H1 (cell line): ENCODE results near the gene SELENOO. TPM values are rescaled to one million over a fixed set of nuclear protein-coding genes. Genes with fewer than 3 reads are reported as not detected.

Experiments
- CTCF ChIA-PET: fragments of 300-600 bp; sonication (Branson Sonifier 250); formaldehyde crosslinking; loops from one replicate; lab custom pipeline; 2021; ENCODE audit not compliant: partially characterized antibody; lab: Charles Lee
- POLR2A ChIA-PET: fragments of 300-600 bp; sonication (Branson Sonifier 250); formaldehyde crosslinking; loops from one replicate; lab custom pipeline; 2021; ENCODE audit warnings: inconsistent platforms; ENCODE audit not compliant: partially characterized antibody; lab: Charles Lee
- DNase-seq, 2 experiments: peaks; one replicate each; pipeline versions ENCODE4 v3.0.0 to v3.0.0-alpha.2; 2010 to 2022; ENCODE audit warnings: low spot score in 2 of 2, low read depth in 1 of 2, mixed read lengths in 1 of 2
- FAIRE-seq: peaks from 2 replicates; lab custom pipeline; 2011; peaks lifted over from hg19 to GRCh38; lab: Jason Lieb, UNC
- H2AFZ ChIP-seq: 2 replicates; pipeline ENCODE4 v1.8.1; 2012; ENCODE audit warnings: low read length, inconsistent platforms
- H2AK5ac ChIP-seq: 2 replicates; pipeline ENCODE4 v1.6.1; 2013; ENCODE audit warnings: low read depth, low read length
- H2BK120ac ChIP-seq: replicated peaks from 2 replicates; pipeline ENCODE3; 2013; ENCODE audit warnings: low read depth, low read length, inconsistent platforms
- H2BK12ac ChIP-seq: 2 replicates; pipeline ENCODE4 v1.6.1; 2013; ENCODE audit warnings: low read depth, low read length
- H2BK15ac ChIP-seq: 2 replicates; pipeline ENCODE4 v1.6.1; 2013; ENCODE audit warnings: low read length
- H2BK20ac ChIP-seq: 2 replicates; pipeline ENCODE4 v1.6.1; 2013; ENCODE audit warnings: low read length
- H2BK5ac ChIP-seq: 2 replicates; pipeline ENCODE4 v1.6.1; 2013; ENCODE audit warnings: low read depth, low read length
- H3K14ac ChIP-seq: 2 replicates; pipeline ENCODE4 v1.6.1; 2013; ENCODE audit warnings: inconsistent platforms; ENCODE audit not compliant: insufficient read length
- H3K18ac ChIP-seq: 2 replicates; pipeline ENCODE4 v1.6.1; 2013; ENCODE audit warnings: low read length; ENCODE audit errors: extremely low read depth
- H3K23ac ChIP-seq: 2 replicates; pipeline ENCODE4 v1.6.1; 2013; ENCODE audit warnings: inconsistent platforms; ENCODE audit not compliant: insufficient read length
- H3K23me2 ChIP-seq: 2 replicates; pipeline ENCODE4 v1.6.1; 2013; ENCODE audit warnings: low read depth, low read length
- H3K27ac ChIP-seq: 2 replicates; pipeline ENCODE4 v1.6.1; 2011; ENCODE audit warnings: low read depth, low read length, inconsistent platforms
- H3K27me3 ChIP-seq, 4 experiments: replicated peaks in 1 of 4; 1 replicate in 1 of 4; 2 replicates in 3 of 4; pipeline versions ENCODE4 v1.6.1 to v1.8.1; 2011 to 2013; ENCODE audit warnings: low read length in 3 of 4, mild to moderate bottlenecking in 3 of 4, inconsistent platforms in 2 of 4, mixed read lengths in 2 of 4, moderate library complexity in 1 of 4; ENCODE audit not compliant: control insufficient read depth in 3 of 4, insufficient read depth in 3 of 4; ENCODE audit errors: extremely low read depth in 1 of 4
- H3K36me3 ChIP-seq, 4 experiments: 2 replicates each; pipeline versions ENCODE4 v1.6.1 to v1.8.1; 2011 to 2013; ENCODE audit warnings: mild to moderate bottlenecking in 4 of 4, low read length in 3 of 4, moderate library complexity in 2 of 4, control low read depth in 1 of 4, inconsistent platforms in 1 of 4; ENCODE audit not compliant: insufficient read depth in 4 of 4, control insufficient read depth in 2 of 4
- H3K4ac ChIP-seq: replicated peaks from 2 replicates; pipeline ENCODE3; 2013; ENCODE audit warnings: low read length, low read depth, mixed read lengths, inconsistent platforms; ENCODE audit not compliant: insufficient read length
- H3K4me1 ChIP-seq, 4 experiments: replicated peaks in 1 of 4; 1 replicate in 1 of 4; 2 replicates in 3 of 4; pipeline versions ENCODE4 v1.6.1 to v1.8.1; 2011 to 2013; ENCODE audit warnings: low read length in 3 of 4, inconsistent platforms in 2 of 4, mixed read lengths in 1 of 4; ENCODE audit not compliant: insufficient read depth in 4 of 4, control insufficient read depth in 3 of 4
- H3K4me2 ChIP-seq, 2 experiments: 2 replicates each; pipeline versions ENCODE4 v1.6.1 to v1.8.1; 2011 to 2013; ENCODE audit warnings: low read depth in 2 of 2, low read length in 2 of 2, control low read depth in 1 of 2, inconsistent platforms in 1 of 2, mild to moderate bottlenecking in 1 of 2; ENCODE audit not compliant: insufficient read depth in 1 of 2
- H3K4me3 ChIP-seq, 4 experiments: fragments of 200-600, 300-600 bp in 1 of 4; sonication (generic), shearing (Covaris generic), sonication (Bioruptor Twin) in 1 of 4; 2 replicates each; pipeline versions ENCODE4 v1.5.1 to v1.8.1; 2011 to 2016; ENCODE audit warnings: low read length in 4 of 4, low read depth in 3 of 4, control low read depth in 2 of 4, inconsistent platforms in 2 of 4, mild to moderate bottlenecking in 2 of 4, mixed read lengths in 1 of 4, moderate library complexity in 1 of 4; ENCODE audit not compliant: insufficient read depth in 2 of 4; ENCODE audit errors: extremely low read depth in 1 of 4
- H3K56ac ChIP-seq: replicated peaks from 2 replicates; pipeline ENCODE3; 2013; ENCODE audit warnings: low read depth, mild to moderate bottlenecking, mixed read lengths, low read length, inconsistent platforms; ENCODE audit not compliant: insufficient read length
- H3K79me1 ChIP-seq: 2 replicates; pipeline ENCODE4 v1.6.1; 2013; ENCODE audit warnings: low read depth, low read length, control low read depth
- H3K79me2 ChIP-seq, 2 experiments: 2 replicates each; pipeline versions ENCODE4 v1.6.1 to v1.8.1; 2012 to 2013; ENCODE audit warnings: low read length in 2 of 2, mild to moderate bottlenecking in 2 of 2, inconsistent platforms in 1 of 2; ENCODE audit not compliant: insufficient read depth in 2 of 2, control insufficient read depth in 1 of 2
- H3K9ac ChIP-seq, 4 experiments: replicated peaks in 1 of 4; 1 replicate in 1 of 4; 2 replicates in 3 of 4; pipeline versions ENCODE4 v1.6.1 to v1.8.1; 2011 to 2013; ENCODE audit warnings: low read depth in 3 of 4, low read length in 3 of 4, control low read depth in 2 of 4, mild to moderate bottlenecking in 2 of 4, moderate library complexity in 2 of 4, inconsistent platforms in 1 of 4; ENCODE audit errors: extremely low read depth in 1 of 4
- H3K9me3 ChIP-seq, 2 experiments: 2 replicates each; pipeline versions ENCODE4 v1.6.1 to v1.8.1; 2012 to 2013; ENCODE audit warnings: mild to moderate bottlenecking in 2 of 2, moderate library complexity in 2 of 2, control low read depth in 1 of 2, inconsistent platforms in 1 of 2, low read depth in 1 of 2, low read length in 1 of 2, mixed read lengths in 1 of 2; ENCODE audit not compliant: insufficient read depth in 2 of 2
- H4K20me1 ChIP-seq, 2 experiments: replicated peaks in 1 of 2; 2 replicates each; pipeline versions ENCODE3 to v1.8.1; 2011 to 2013; ENCODE audit warnings: inconsistent platforms in 2 of 2, low read length in 2 of 2, mild to moderate bottlenecking in 1 of 2; ENCODE audit not compliant: insufficient read depth in 2 of 2, control insufficient read depth in 1 of 2
- H4K5ac ChIP-seq: 2 replicates; pipeline ENCODE4 v1.6.1; 2013; ENCODE audit warnings: low read length, low read depth, mixed read lengths, inconsistent platforms; ENCODE audit not compliant: insufficient read length
- H4K8ac ChIP-seq: 2 replicates; pipeline ENCODE4 v1.8.0; 2013; ENCODE audit warnings: mild to moderate bottlenecking, moderate library complexity, low read length, inconsistent platforms; ENCODE audit not compliant: insufficient read depth; ENCODE audit errors: extremely low read depth
- H4K91ac ChIP-seq: replicated peaks from 2 replicates; pipeline ENCODE3; 2013; ENCODE audit warnings: low read length, mixed read lengths, inconsistent platforms; ENCODE audit not compliant: insufficient read length
- CBX5 ChIP-seq: fragments of 300-800, 300-1000 bp; sonication (generic); IDR thresholded peaks from 2 replicates; pipeline ENCODE4 v1.7.1; 2016; ENCODE audit warnings: antibody characterized with exemption, low read length, low read depth
- CEBPB ChIP-seq: IDR thresholded peaks from 2 replicates; pipeline ENCODE4 v1.6.1; 2012; ENCODE audit warnings: low read depth, low read length
- CTBP2 ChIP-seq: IDR thresholded peaks from 2 replicates; pipeline ENCODE4 v1.7.0; 2011; ENCODE audit warnings: borderline replicate concordance, mild to moderate bottlenecking, moderate library complexity, mixed read lengths, low read length; ENCODE audit not compliant: insufficient read depth, insufficient read length
- FOSL1 ChIP-seq: IDR thresholded peaks from 2 replicates; pipeline ENCODE4 v1.6.1; 2011; ENCODE audit warnings: mild to moderate bottlenecking, low read depth, low read length, moderate library complexity; ENCODE audit not compliant: insufficient read depth
- MAFK ChIP-seq: IDR thresholded peaks from 2 replicates; pipeline ENCODE4 v1.6.1; 2012; ENCODE audit warnings: low read depth, mild to moderate bottlenecking, improper control_type of control experiment, low read length
- MAX ChIP-seq: IDR thresholded peaks from 2 replicates; pipeline ENCODE4 v1.6.1; 2012; ENCODE audit warnings: inconsistent platforms
- RNF2 ChIP-seq: fragments of 200-900, 300-1000 bp; sonication (generic); IDR thresholded peaks from 2 replicates; pipeline ENCODE4 v1.7.1; 2016; ENCODE audit warnings: borderline replicate concordance, low read depth, mild to moderate bottlenecking, antibody characterized with exemption, low read length; ENCODE audit not compliant: poor library complexity, severe bottlenecking; ENCODE audit errors: missing control alignments
- SIRT6 ChIP-seq: IDR thresholded peaks from one replicate; pipeline ENCODE4 v1.7.1; 2012; ENCODE audit warnings: low read length, inconsistent platforms
- SP1 ChIP-seq: IDR thresholded peaks from 2 replicates; pipeline ENCODE4 v1.6.1; 2011; ENCODE audit warnings: low read depth, low read length
- SP2 ChIP-seq: IDR thresholded peaks from 2 replicates; pipeline ENCODE4 v1.6.1; 2012; ENCODE audit warnings: mild to moderate bottlenecking, low read length, inconsistent platforms
- TCF12 ChIP-seq: IDR thresholded peaks from 2 replicates; pipeline ENCODE4 v1.6.1; 2011; ENCODE audit warnings: low read depth, mild to moderate bottlenecking, low read length
- USF2 ChIP-seq: IDR thresholded peaks from 2 replicates; pipeline ENCODE4 v1.6.1; 2011; ENCODE audit warnings: low read length, improper control_type of control experiment
- YY1 ChIP-seq: IDR thresholded peaks from 2 replicates; pipeline ENCODE4 v1.6.1; 2011; ENCODE audit warnings: low read depth, mild to moderate bottlenecking, low read length
- WGBS, 2 experiments: shearing (Covaris generic) in 1 of 2; methylation state at CpG; one replicate each; pipeline versions ENCODE4 v1.1.6 to v1.1.7; 2013 to 2015; ENCODE audit warnings: low lambda C conversion rate in 2 of 2, mixed read lengths in 2 of 2, inconsistent platforms in 1 of 2, low coverage in 1 of 2, missing lambda C conversion rate in 1 of 2; ENCODE audit not compliant: insufficient replicate concordance in 2 of 2, insufficient coverage in 1 of 2, insufficient read length in 1 of 2; ENCODE audit errors: extremely low coverage in 1 of 2, missing lambda C conversion rate in 1 of 2; 5-methylcytosine and 5-hydroxymethylcytosine counted together
- polyA plus RNA-seq, 7 experiments: library from polyadenylated mRNA; depleted of rRNA in 3 of 7; stranded (reverse) in 5 of 7; unstranded in 2 of 7; fragments of >200 nt in 5 of 7; fragments of 200-250 nt in 2 of 7; gene quantifications; 1 replicate in 5 of 7; 2 replicates in 1 of 7; 4 replicates in 1 of 7; pipeline versions ENCODE4 v1.2.1 to v1.2.3, GENCODE V29; 2011 to 2013; ENCODE audit warnings: missing spikeins in 2 of 7, mixed read lengths in 2 of 7
- total RNA-seq: library from RNA; stranded (reverse); fragmentation: NEBNext Ultra II Directional; extraction: Animal tissue kit (Norgen Biotek cat#: 25700); gene quantifications from 2 replicates; pipeline ENCODE4 v1.2.1, GENCODE V29; 2021

Gene SELENOO
- total and polyA plus RNA-seq, 2 of the 8 experiments (the other 6 are each of a cell fraction or from before 2014, with no cell fraction given) = 18.6 to 25.1 TPM

- WGBS, 2 experiments = 95% methylated on average over 9 of the region's 9 CpGs; no CpG with 5 or more reads in 1 of the 2 experiments
- H3K23ac ChIP-seq = no peak overlapping the region
- no peak overlapping the region for H4K91ac ChIP-seq
- H3K27ac ChIP-seq = no peak overlapping the region
- peaks cover 0 to 3% (median 0%) of the 10 kb centered on the region in 4 experiments; a peak in 2 of 7 replicates for H3K4me1 ChIP-seq
- no peak overlapping the region for H4K5ac ChIP-seq
- H3K56ac ChIP-seq = no peak overlapping the region
- no peak overlapping the region for H2AFZ ChIP-seq
- H3K14ac ChIP-seq = no peak overlapping the region
- H3K79me1 ChIP-seq = peaks cover 3% of the 10 kb centered on the region; the same call in 1 of the 2 replicates
- no peak overlapping the region for H2BK5ac ChIP-seq
- H3K27me3 ChIP-seq = no peaks in the 10 kb centered on the region
- ChIA-PET POLR2A (no interaction called here), CTCF (interaction anchor here (3.4 kb wide), 1 partner anchor 64 kb away, joined by 20 read pairs; no protein-coding TSS in a partner anchor)
- no peak overlapping the region for H2BK15ac ChIP-seq
- no peak overlapping the region for H2AK5ac ChIP-seq
- H3K4me2 ChIP-seq = no peak overlapping the region
- peaks cover 0 to 11% of the 10 kb centered on the region in 2 experiments; a peak in 1 of 4 replicates for H3K79me2 ChIP-seq
- H3K9me3 ChIP-seq = no peaks in the 10 kb centered on the region
- no peak for FAIRE-seq
- H4K8ac ChIP-seq = no peak overlapping the region
- peaks cover 8 to 45% (median 35%) of the 10 kb centered on the region in 4 experiments for H3K36me3 ChIP-seq
- TF ChIP-seq CBX5 (no peak), CTBP2 (no peak), CEBPB (no peak), TCF12 (no peak), MAFK (no peak), SIRT6 (no peak), SP2 (no peak), FOSL1 (no peak), USF2 (no peak), YY1 (no peak), MAX (no peak), SP1 (no peak), RNF2 (no peak)
- no peak overlapping the region for H3K4me3 ChIP-seq
- peaks cover 6 to 24% of the 10 kb centered on the region in 2 experiments for H4K20me1 ChIP-seq
- no peak overlapping the region for H2BK20ac ChIP-seq
- no peak overlapping the region for H3K4ac ChIP-seq
- DNase-seq = no peak
- H3K23me2 ChIP-seq = no peaks in the 10 kb centered on the region
- H3K18ac ChIP-seq = no peak overlapping the region
- no peak overlapping the region for H3K9ac ChIP-seq
- H2BK12ac ChIP-seq = no peak overlapping the region
- H2BK120ac ChIP-seq = no peak overlapping the region
Measured at GRCh38 chr22:50213263-50213662, 12.5 kb downstream of the SELENOO start.
